GM10248 (cell line): ENCODE data around the gene PJVK.

ENCODE experiments used
- CTCF ChIA-PET: fragments of 300-600 bp; sonication (Branson Sonifier 250); formaldehyde crosslinking; extraction: SDS; loops from one replicate; lab custom pipeline; 2021; ENCODE audit warnings: antibody characterized with exemption; lab: Yijun Ruan, JAX
- POLR2A ChIA-PET: fragments of 350-650 bp; sonication (Branson Sonifier 250); formaldehyde crosslinking; extraction: SDS; loops from one replicate; lab custom pipeline; 2020; ENCODE audit warnings: antibody characterized with exemption; lab: Yijun Ruan, JAX
- DNase-seq: peaks from one replicate; pipeline ENCODE4 v3.0.0; 2012; ENCODE audit errors: extremely low spot score
- TF ChIP-seq, protein P1 (sequence below): IDR thresholded peaks from 2 replicates; pipeline ENCODE4 v1.5.1; 2012; ENCODE audit warnings: mild to moderate bottlenecking, low read depth; ENCODE audit errors: extremely low read depth, missing control alignments, control extremely low read depth

The PJVK gene

DNA sequence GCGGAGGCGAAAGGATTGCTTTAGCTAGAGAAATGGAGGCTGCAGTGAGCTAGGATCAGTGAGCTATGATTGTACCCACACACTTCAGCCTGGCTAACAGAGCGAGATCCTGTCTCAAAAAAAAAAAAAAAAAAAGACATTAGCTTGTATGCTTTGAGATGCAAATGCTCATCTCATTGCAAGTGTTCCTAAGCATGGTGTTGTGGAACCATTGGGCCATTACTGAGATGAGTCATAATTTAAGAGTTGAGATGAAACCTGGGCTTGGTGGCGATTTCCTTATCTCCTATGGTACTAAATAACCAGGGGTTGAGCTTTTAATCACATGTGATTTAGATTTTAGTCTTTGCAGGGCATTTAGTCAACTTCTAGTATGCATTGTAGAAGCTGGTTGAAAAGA, 31.3 kb downstream of the PJVK start:
- ChIA-PET CTCF (interaction anchor here (0.7 to 1.7 kb wide), 12 partner anchors 10 to 68 kb away, joined by 3 to 7 read pairs (median 3); no protein-coding TSS in a partner anchor), POLR2A (interaction anchor here (0.6 kb wide), 4 partner anchors 11 to 75 kb away, joined by 3 to 6 read pairs (median 4); no protein-coding TSS in a partner anchor)
- TF ChIP-seq, protein P1, sequence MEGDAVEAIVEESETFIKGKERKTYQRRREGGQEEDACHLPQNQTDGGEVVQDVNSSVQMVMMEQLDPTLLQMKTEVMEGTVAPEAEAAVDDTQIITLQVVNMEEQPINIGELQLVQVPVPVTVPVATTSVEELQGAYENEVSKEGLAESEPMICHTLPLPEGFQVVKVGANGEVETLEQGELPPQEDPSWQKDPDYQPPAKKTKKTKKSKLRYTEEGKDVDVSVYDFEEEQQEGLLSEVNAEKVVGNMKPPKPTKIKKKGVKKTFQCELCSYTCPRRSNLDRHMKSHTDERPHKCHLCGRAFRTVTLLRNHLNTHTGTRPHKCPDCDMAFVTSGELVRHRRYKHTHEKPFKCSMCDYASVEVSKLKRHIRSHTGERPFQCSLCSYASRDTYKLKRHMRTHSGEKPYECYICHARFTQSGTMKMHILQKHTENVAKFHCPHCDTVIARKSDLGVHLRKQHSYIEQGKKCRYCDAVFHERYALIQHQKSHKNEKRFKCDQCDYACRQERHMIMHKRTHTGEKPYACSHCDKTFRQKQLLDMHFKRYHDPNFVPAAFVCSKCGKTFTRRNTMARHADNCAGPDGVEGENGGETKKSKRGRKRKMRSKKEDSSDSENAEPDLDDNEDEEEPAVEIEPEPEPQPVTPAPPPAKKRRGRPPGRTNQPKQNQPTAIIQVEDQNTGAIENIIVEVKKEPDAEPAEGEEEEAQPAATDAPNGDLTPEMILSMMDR: no peak
- peak; percentile 38 for DNase-seq

- CTCF ChIA-PET: no interaction called here
- TF ChIP-seq, protein P1: no peak
- no peak for DNase-seq
- POLR2A ChIA-PET: no interaction called here
These were observed 33.3 kb downstream of the PJVK start for GRCh38 chr2:178484245-178485041.

DNA sequence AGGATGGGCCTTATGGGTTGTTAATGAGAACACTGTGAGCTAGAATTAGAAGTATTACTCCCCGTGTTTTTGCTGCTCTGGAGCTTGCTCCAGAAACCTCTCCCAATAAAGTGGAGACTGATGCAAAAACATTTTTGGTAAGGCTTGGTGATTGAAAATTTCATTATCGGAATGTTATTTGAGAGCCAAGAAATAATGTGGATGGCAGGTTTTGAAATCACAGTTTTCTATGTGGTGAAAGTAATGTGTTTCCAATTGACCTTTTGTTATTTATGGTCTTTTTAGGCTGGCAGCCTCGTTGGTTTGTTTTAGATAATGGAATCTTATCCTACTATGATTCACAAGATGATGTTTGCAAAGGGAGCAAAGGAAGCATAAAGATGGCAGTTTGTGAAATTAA, 34.2 kb downstream of the PJVK start:
- ChIA-PET CTCF (no interaction called here), POLR2A (no interaction called here)
- no peak for DNase-seq
- TF ChIP-seq, protein P1: no peak

GRCh38 chr2:178491612-178492011, 40.4 kb downstream of the PJVK start:
- CTCF ChIA-PET: interaction anchor here (1.0 to 2.0 kb wide), 2 partner anchors 11 to 33 kb away, joined by 3 to 8 read pairs; no protein-coding TSS in a partner anchor
- DNase-seq: no peak
- TF ChIP-seq, protein P1: no peak
- POLR2A ChIA-PET: no interaction called here

DNA sequence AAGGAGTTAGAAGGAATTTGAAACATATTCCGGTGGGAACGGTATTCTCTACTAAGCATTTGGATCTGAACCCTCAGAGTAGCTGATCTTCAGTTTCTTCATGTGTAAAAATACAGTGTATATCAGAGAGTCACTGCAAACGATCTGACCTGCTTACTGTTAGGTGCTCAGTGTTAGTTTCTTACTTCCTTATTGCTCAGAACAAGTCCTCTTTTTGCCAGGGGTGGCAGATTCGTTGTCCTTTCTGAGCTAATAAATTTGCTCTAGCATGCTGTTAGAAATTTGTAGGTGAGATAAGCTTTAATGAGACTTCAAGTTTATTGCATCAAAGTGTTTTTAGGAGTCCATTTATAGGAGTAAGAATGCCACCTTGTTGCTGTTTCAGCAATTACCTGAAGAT, 44.9 kb downstream of the PJVK start:
- ChIA-PET CTCF (interaction anchor here (1.2 to 4.0 kb wide), 5 partner anchors 11 to 82 kb away, joined by 3 to 16 read pairs (median 5); no protein-coding TSS in a partner anchor), POLR2A (no interaction called here)
- TF ChIP-seq, protein P1: no peak
- DNase-seq: no peak

DNA sequence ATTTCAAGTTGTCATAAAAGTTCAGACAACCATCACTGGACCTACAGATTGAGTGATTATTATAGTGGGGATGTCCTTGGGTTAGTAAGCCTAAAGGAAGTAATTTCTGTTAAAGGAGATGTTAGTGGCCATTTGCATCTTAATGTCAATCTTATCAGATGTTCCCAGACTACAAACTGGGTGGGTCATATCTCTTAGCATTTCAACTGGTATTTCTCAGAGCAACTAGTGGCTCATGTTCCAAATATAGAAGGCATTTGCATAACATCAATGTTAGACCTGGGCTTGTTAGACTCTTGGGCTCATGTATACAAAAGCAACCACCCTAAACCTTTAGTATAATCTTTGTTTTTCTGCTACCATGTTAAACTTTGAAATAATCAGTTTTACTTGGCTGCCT, 47.0 kb downstream of the PJVK start:
- CTCF ChIA-PET: interaction anchor here (1.0 to 1.3 kb wide), 2 partner anchors 10 to 16 kb away, joined by 3 read pairs; no protein-coding TSS in a partner anchor
- TF ChIP-seq, protein P1: no peak
- no peak for DNase-seq

More for the DNA sequence above, 47.0 kb downstream of the PJVK start:
- POLR2A ChIA-PET: no interaction called here
